KMS-11 (cell line): Measurements from ENCODE around the gene PRSS21.

Experiments
- H2AFZ ChIP-seq: fragments of 200-600 bp; sonication (generic); 2 replicates; pipeline ENCODE4 v1.6.1; 2016; ENCODE audit warnings: antibody characterized with exemption, mixed run types, low read depth
- H3K27ac ChIP-seq: fragments of 200-600 bp; sonication (generic); 2 replicates; pipeline ENCODE4 v1.6.1; 2016; ENCODE audit warnings: mild to moderate bottlenecking, mixed run types
- H3K27me3 ChIP-seq: fragments of 200-600 bp; sonication (generic); 2 replicates; pipeline ENCODE4 v1.6.1; 2017; ENCODE audit warnings: mild to moderate bottlenecking, low read depth, mixed run types, moderate library complexity; ENCODE audit not compliant: insufficient read depth
- H3K36me3 ChIP-seq: fragments of 200-600 bp; sonication (generic); 2 replicates; pipeline ENCODE4 v1.6.1; 2017; ENCODE audit warnings: mild to moderate bottlenecking, mixed run types; ENCODE audit not compliant: insufficient read depth
- H3K4me1 ChIP-seq: fragments of 200-600 bp; sonication (generic); 2 replicates; pipeline ENCODE4 v1.6.1; 2016; ENCODE audit warnings: mild to moderate bottlenecking, low read depth, mixed run types; ENCODE audit not compliant: poor library complexity, severe bottlenecking
- H3K4me2 ChIP-seq: fragments of 200-600 bp; sonication (generic); 2 replicates; pipeline ENCODE4 v1.7.0; 2016; ENCODE audit warnings: mild to moderate bottlenecking, mixed run types
- H3K4me3 ChIP-seq: fragments of 200-600 bp; sonication (generic); IDR thresholded peaks from 2 replicates; pipeline ENCODE4 v1.6.1; 2017; ENCODE audit warnings: low read depth, low read length, mixed read lengths; ENCODE audit not compliant: insufficient read depth
- H3K79me2 ChIP-seq: fragments of 200-600 bp; sonication (generic); 2 replicates; pipeline ENCODE4 v1.6.1; 2016; ENCODE audit warnings: low read depth, mixed run types; ENCODE audit not compliant: insufficient read depth
- H3K9ac ChIP-seq: fragments of 200-600 bp; sonication (generic); 2 replicates; pipeline ENCODE4 v1.6.1; 2016; ENCODE audit warnings: mild to moderate bottlenecking, mixed run types
- H4K20me1 ChIP-seq: fragments of 200-600 bp; sonication (generic); 2 replicates; pipeline ENCODE4 v1.6.1; 2016; ENCODE audit warnings: mild to moderate bottlenecking, mixed run types; ENCODE audit not compliant: insufficient read depth
- CTCF ChIP-seq: fragments of 200-600 bp; sonication (generic); conservative IDR thresholded peaks from 2 replicates; pipeline ENCODE4 v1.6.1; 2017; ENCODE audit warnings: low read depth, mild to moderate bottlenecking, antibody characterized with exemption, low read length, moderate library complexity, mixed read lengths

Gene PRSS21

GRCh38 chr16:2860826-2861567, 44.0 kb downstream of the PRSS21 start:
- no peaks in the 10 kb centered on the region for H3K4me1 ChIP-seq
- no peak overlapping the region for H3K27ac ChIP-seq
- no peaks in the 10 kb centered on the region for H4K20me1 ChIP-seq
- H3K4me3 ChIP-seq: no peak overlapping the region
- peaks cover 90% of the 10 kb centered on the region for H3K27me3 ChIP-seq
- H3K4me2 ChIP-seq: no peak overlapping the region
- no peaks in the 10 kb centered on the region for H3K36me3 ChIP-seq
- no peak for TF ChIP-seq CTCF
- no peak overlapping the region for H2AFZ ChIP-seq
- no peak overlapping the region for H3K9ac ChIP-seq
- H3K79me2 ChIP-seq: no peaks in the 10 kb centered on the region

GRCh38 chr16:2865651-2866050, 48.6 kb downstream of the PRSS21 start:
- Histone ChIP-seq H3K79me2 (no peaks in the 10 kb centered on the region), H4K20me1 (no peaks in the 10 kb centered on the region), H3K27me3 (peaks cover 57% of the 10 kb centered on the region), H3K4me2 (no peak overlapping the region), H3K9ac (no peak overlapping the region), H2AFZ (no peak overlapping the region), H3K27ac (no peak overlapping the region), H3K36me3 (no peaks in the 10 kb centered on the region), H3K4me1 (peaks cover 12% of the 10 kb centered on the region), H3K4me3 (no peak overlapping the region)
- TF ChIP-seq CTCF: no peak

- Histone ChIP-seq H3K27me3 (peaks cover 55% of the 10 kb centered on the region; the same call in 1 of the 2 replicates), H3K9ac (no peak overlapping the region), H3K27ac (no peak overlapping the region), H3K4me1 (peaks cover 12% of the 10 kb centered on the region), H3K4me2 (no peak overlapping the region), H4K20me1 (no peaks in the 10 kb centered on the region), H3K79me2 (no peaks in the 10 kb centered on the region), H2AFZ (no peak overlapping the region), H3K36me3 (no peaks in the 10 kb centered on the region), H3K4me3 (no peak overlapping the region)
- no peak for TF ChIP-seq CTCF
These were observed 49.4 kb downstream of the PRSS21 start for GRCh38 chr16:2866431-2866830.

- peaks cover 48% of the 10 kb centered on the region; the same call in 1 of the 2 replicates for H3K27me3 ChIP-seq
- peak overlapping the region; percentile 49 for H3K4me2 ChIP-seq
- no peak overlapping the region for H3K9ac ChIP-seq
- H3K4me3 ChIP-seq: no peak overlapping the region
- no peak for TF ChIP-seq CTCF
- H3K79me2 ChIP-seq: no peaks in the 10 kb centered on the region
- H3K27ac ChIP-seq: peak overlapping the region; percentile 29; the same call in 1 of the 2 replicates
- peaks cover 12% of the 10 kb centered on the region for H3K4me1 ChIP-seq
- peak overlapping the region; percentile 69 for H2AFZ ChIP-seq
- no peaks in the 10 kb centered on the region for H3K36me3 ChIP-seq
- H4K20me1 ChIP-seq: no peaks in the 10 kb centered on the region
These were observed 50.6 kb downstream of the PRSS21 start for GRCh38 chr16:2867661-2867986.
